Gastroesophageal sphincter (tissue), 3 donors: ENCODE data around the gene ARHGAP27.

Experiments used
- CTCF ChIP-seq, 4 experiments: fragments of 200-600 bp in 2 of 4; fragments of 450-650 bp in 2 of 4; sonication (generic) in 1 of 4; IDR thresholded peaks; one replicate each; pipeline ENCODE4 v1.5.1; 2017 to 2019; ENCODE audit warnings: antibody characterized with exemption in 4 of 4, mild to moderate bottlenecking in 2 of 4, moderate library complexity in 2 of 4
- EP300 ChIP-seq: sonication (generic); formaldehyde crosslinking; IDR thresholded peaks from one replicate; pipeline ENCODE4 v1.6.1; 2017; ENCODE audit warnings: antibody characterized with exemption, mild to moderate bottlenecking
- POLR2A ChIP-seq, 2 donors: fragments of 450-650 bp; IDR thresholded peaks; one replicate each; pipeline ENCODE4 v1.6.1; 2017; ENCODE audit warnings: antibody characterized with exemption in 2 of 2, mild to moderate bottlenecking in 2 of 2, moderate library complexity in 1 of 2

GRCh38 chr17:45436161-45436560 lies 3.5 kb upstream of the ARHGAP27 start:
- no peak for TF ChIP-seq POLR2A (IDR thresholded peaks at IDR 0.05)
- TF ChIP-seq CTCF (IDR thresholded peaks at IDR 0.05): no peak
- TF ChIP-seq EP300: no peak
